ENCODE results near the gene MZT2B.
A peak's percentile ranks its signal among the peaks of the same experiment; 100 is the strongest.
"Not testable (repeated sequence)": the region's sequence is repeated elsewhere in the genome, so short reads cannot be mapped to it uniquely, and the experiment has no call there.

The MZT2B gene

GRCh38 chr2:130174866-130175265 lies 7.2 kb upstream of the MZT2B start:
- H2AFZ ChIP-seq (ENCODE audit: low read depth, low read length); H3K9me3 ChIP-seq (ENCODE audit: low read length); H3K4me1 ChIP-seq (ENCODE audit: insufficient read depth, low read length); H3K4me3 ChIP-seq (ENCODE audit: low read length); H3K27me3 ChIP-seq (ENCODE audit: insufficient read depth, low read length): not testable (repeated sequence)
- H3K36me3 ChIP-seq (ENCODE audit: insufficient read depth, low read length), result peaks cover 51% of the 10 kb centered on the region

DNA sequence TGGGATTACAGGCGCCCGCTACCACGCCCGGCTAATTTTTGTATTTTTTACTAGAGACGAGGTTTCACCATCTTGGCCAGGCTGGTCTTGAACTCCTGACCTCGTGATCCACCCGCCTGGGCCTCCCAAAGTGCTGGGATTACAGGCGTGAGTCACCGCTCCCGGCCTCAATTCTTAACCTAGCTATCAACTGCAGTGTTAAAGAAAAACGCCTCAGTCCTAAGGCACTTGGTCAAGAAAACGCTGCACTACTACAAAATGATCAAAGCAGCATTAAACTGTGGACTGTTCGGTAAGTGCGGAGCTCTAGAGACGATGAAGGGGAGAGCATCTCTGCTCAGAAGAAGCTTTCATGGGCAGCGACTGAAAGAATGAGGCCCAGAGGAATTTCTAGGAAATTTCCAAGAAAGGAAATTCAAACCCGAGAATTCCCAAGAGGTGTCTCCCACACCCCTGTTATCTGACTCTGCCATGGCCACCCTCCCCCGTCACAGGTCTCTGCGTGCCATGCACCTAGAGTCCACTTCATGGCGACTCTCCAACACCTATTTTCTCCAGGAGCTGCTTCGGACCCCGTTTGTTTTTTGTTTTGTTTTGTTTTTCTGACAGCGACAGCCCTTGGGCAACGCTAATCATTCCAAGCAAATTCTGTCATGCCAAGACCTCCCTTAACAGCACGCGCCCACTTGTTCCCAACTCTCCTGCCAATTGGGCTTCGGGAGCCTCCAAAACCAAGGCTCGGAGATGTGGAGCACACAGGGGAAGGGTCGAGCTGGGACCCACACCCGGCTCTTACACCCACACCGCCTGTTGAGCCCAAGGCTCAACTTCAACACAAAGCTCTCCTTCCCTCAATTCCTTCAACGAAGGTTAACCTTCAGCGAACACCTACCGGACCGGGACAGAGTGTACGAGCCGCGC lies 1.4 kb upstream of the MZT2B start:
- H3K4me1 ChIP-seq (ENCODE audit: insufficient read depth, low read length), result peaks cover 21% of the 10 kb centered on the region
- peaks cover 14% of the 10 kb centered on the region for H3K36me3 ChIP-seq (ENCODE audit: insufficient read depth, low read length)
- not testable (repeated sequence) for H2AFZ ChIP-seq (ENCODE audit: low read depth, low read length); H3K27me3 ChIP-seq (ENCODE audit: insufficient read depth, low read length); H3K9me3 ChIP-seq (ENCODE audit: low read length)
- peak overlapping the region; percentile 94 for H3K4me3 ChIP-seq (ENCODE audit: low read length)

GRCh38 chr2:130181325-130181879 lies 660 bp upstream of the MZT2B start, which contains the start of gene SMPD4:
Gene SMPD4, minus strand, starts transcription at chr2:130181602. Its CDS starts 5,010 bp downstream, at chr2:130176592.
- Histone ChIP-seq H2AFZ (ENCODE audit: low read depth, low read length) (peak within 1 kb of the TSS; percentile 39), H3K27me3 (ENCODE audit: insufficient read depth, low read length) (no peaks in the 10 kb centered on the region), H3K9me3 (ENCODE audit: low read length) (no peaks in the 10 kb centered on the region), H3K36me3 (ENCODE audit: insufficient read depth, low read length) (peaks cover 10% of the 10 kb centered on the region), H3K4me1 (ENCODE audit: insufficient read depth, low read length) (peaks cover 21% of the 10 kb centered on the region), H3K4me3 (ENCODE audit: low read length) (peak within 1 kb of the TSS; percentile 94)

- peak overlapping the region; percentile 58 for H3K4me3 ChIP-seq (ENCODE audit: low read length)
- peaks cover 21% of the 10 kb centered on the region for H3K4me1 ChIP-seq (ENCODE audit: insufficient read depth, low read length)
- not testable (repeated sequence) for H2AFZ ChIP-seq (ENCODE audit: low read depth, low read length); H3K36me3 ChIP-seq (ENCODE audit: insufficient read depth, low read length); H3K27me3 ChIP-seq (ENCODE audit: insufficient read depth, low read length); H3K9me3 ChIP-seq (ENCODE audit: low read length)
Measured at GRCh38 chr2:130182826-130183511, 907 bp downstream of the MZT2B start.

GRCh38 chr2:130183512-130184373 lies 1.7 kb downstream of the MZT2B start:
- Histone ChIP-seq H3K36me3 (ENCODE audit: insufficient read depth, low read length) (peaks cover 6% of the 10 kb centered on the region), H3K27me3 (ENCODE audit: insufficient read depth, low read length) (no peaks in the 10 kb centered on the region), H3K4me1 (ENCODE audit: insufficient read depth, low read length) (peaks cover 21% of the 10 kb centered on the region), H3K9me3 (ENCODE audit: low read length) (no peaks in the 10 kb centered on the region), H2AFZ (ENCODE audit: low read depth, low read length) (no peak overlapping the region), H3K4me3 (ENCODE audit: low read length) (peak overlapping the region; percentile 58)

- Histone ChIP-seq H2AFZ (ENCODE audit: low read depth, low read length) (no peak overlapping the region), H3K27me3 (ENCODE audit: insufficient read depth, low read length) (no peaks in the 10 kb centered on the region), H3K9me3 (ENCODE audit: low read length) (no peaks in the 10 kb centered on the region), H3K4me1 (ENCODE audit: insufficient read depth, low read length) (peaks cover 21% of the 10 kb centered on the region), H3K36me3 (ENCODE audit: insufficient read depth, low read length) (no peaks in the 10 kb centered on the region), H3K4me3 (ENCODE audit: low read length) (no peak overlapping the region)
Measured at GRCh38 chr2:130185436-130185835, 3.4 kb downstream of the MZT2B start.

DNA sequence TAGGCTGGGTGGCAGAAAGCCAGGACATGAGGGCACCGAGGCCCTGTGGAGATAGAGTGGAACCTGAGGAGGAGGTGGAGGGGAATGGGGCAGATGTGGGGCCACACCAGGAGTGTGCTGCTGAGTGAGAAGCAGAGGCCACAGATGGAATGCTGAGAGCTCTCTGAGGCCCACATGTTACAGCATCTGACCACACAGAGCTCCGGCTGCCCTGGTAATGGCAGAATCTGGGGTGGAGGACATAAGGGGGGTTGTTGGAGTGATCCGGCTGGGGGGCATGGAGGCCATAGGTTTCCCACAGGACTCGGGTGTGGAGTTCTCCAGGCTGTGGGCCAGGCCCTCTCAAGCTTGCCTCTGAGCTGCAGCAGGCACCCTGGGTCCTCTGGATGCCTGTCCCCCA lies 3.8 kb downstream of the MZT2B start:
- no peaks in the 10 kb centered on the region for H3K36me3 ChIP-seq (ENCODE audit: insufficient read depth, low read length)
- no peaks in the 10 kb centered on the region for H3K27me3 ChIP-seq (ENCODE audit: insufficient read depth, low read length)
- no peak overlapping the region for H2AFZ ChIP-seq (ENCODE audit: low read depth, low read length)
- H3K9me3 ChIP-seq (ENCODE audit: low read length), result no peaks in the 10 kb centered on the region
- peaks cover 18% of the 10 kb centered on the region for H3K4me1 ChIP-seq (ENCODE audit: insufficient read depth, low read length)
- H3K4me3 ChIP-seq (ENCODE audit: low read length), result no peak overlapping the region

DNA sequence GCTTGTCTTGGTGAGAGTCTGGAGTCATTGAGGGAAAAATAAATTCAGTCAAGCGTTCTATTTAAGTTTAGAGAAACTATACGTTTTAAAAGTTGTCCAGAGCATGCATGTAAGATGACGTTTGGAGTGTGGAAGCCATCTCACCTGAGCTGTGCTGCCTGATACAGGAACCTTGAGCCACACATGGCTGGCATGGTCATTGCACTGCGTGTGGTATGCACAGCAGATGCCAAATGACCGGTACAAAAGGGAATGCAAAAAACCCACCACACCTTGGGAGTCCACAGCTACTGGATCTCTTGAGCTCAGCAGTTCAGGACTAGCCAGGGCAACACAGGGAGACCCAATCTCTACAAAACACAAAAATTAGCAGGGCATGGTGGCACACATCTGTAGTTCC lies 4.3 kb downstream of the MZT2B start:
- H3K36me3 ChIP-seq (ENCODE audit: insufficient read depth, low read length), result no peaks in the 10 kb centered on the region
- no peak overlapping the region for H3K4me3 ChIP-seq (ENCODE audit: low read length)
- no peaks in the 10 kb centered on the region for H3K9me3 ChIP-seq (ENCODE audit: low read length)
- H3K27me3 ChIP-seq (ENCODE audit: insufficient read depth, low read length), result no peaks in the 10 kb centered on the region
- H2AFZ ChIP-seq (ENCODE audit: low read depth, low read length), result no peak overlapping the region
- H3K4me1 ChIP-seq (ENCODE audit: insufficient read depth, low read length), result peaks cover 18% of the 10 kb centered on the region

DNA sequence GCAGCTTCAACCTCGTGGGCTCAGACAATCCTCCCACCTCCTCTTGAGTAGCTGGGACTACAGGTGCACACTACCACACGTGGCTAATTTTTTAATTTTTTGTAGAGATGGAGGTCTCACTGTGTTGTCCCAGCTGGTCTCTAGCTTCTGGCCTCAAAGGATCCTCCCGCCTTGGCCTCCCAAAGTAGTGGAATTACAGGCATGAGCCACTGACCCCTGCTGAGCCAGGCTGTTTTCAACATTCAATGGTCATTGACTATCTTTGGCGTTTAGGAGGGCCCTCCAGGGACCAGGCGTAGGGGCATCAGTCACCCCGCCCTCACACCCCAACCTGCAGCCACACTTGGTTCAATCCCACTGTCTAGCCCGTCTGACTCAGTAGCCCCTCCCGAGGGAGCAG lies 5.2 kb downstream of the MZT2B start:
- Histone ChIP-seq H3K4me3 (ENCODE audit: low read length) (no peak overlapping the region), H3K4me1 (ENCODE audit: insufficient read depth, low read length) (peaks cover 18% of the 10 kb centered on the region), H2AFZ (ENCODE audit: low read depth, low read length) (no peak overlapping the region), H3K27me3 (ENCODE audit: insufficient read depth, low read length) (no peaks in the 10 kb centered on the region), H3K9me3 (ENCODE audit: low read length) (no peaks in the 10 kb centered on the region), H3K36me3 (ENCODE audit: insufficient read depth, low read length) (no peaks in the 10 kb centered on the region)

- not testable (repeated sequence) for H3K36me3 ChIP-seq (ENCODE audit: insufficient read depth, low read length); H3K9me3 ChIP-seq (ENCODE audit: low read length); H2AFZ ChIP-seq (ENCODE audit: low read depth, low read length); H3K27me3 ChIP-seq (ENCODE audit: insufficient read depth, low read length); H3K4me3 ChIP-seq (ENCODE audit: low read length)
- peaks cover 14% of the 10 kb centered on the region for H3K4me1 ChIP-seq (ENCODE audit: insufficient read depth, low read length)
Measured at GRCh38 chr2:130187859-130188792, 6.1 kb downstream of the MZT2B start.

- not testable (repeated sequence) for H3K36me3 ChIP-seq (ENCODE audit: insufficient read depth, low read length); H3K9me3 ChIP-seq (ENCODE audit: low read length); H3K4me1 ChIP-seq (ENCODE audit: insufficient read depth, low read length); H2AFZ ChIP-seq (ENCODE audit: low read depth, low read length); H3K27me3 ChIP-seq (ENCODE audit: insufficient read depth, low read length); H3K4me3 ChIP-seq (ENCODE audit: low read length)
Measured at GRCh38 chr2:130188958-130189357, 6.9 kb downstream of the MZT2B start.

GRCh38 chr2:130190237-130190636 lies 8.2 kb downstream of the MZT2B start:
- Histone ChIP-seq H3K4me1 (ENCODE audit: insufficient read depth, low read length) (no peaks in the 10 kb centered on the region), H3K27me3 (ENCODE audit: insufficient read depth, low read length) (no peaks in the 10 kb centered on the region), H3K4me3 (ENCODE audit: low read length) (no peak overlapping the region), H2AFZ (ENCODE audit: low read depth, low read length) (no peak overlapping the region), H3K9me3 (ENCODE audit: low read length) (no peaks in the 10 kb centered on the region), H3K36me3 (ENCODE audit: insufficient read depth, low read length) (no peaks in the 10 kb centered on the region)
